CD4-positive, alpha-beta T cell treated with Interleukin-6 for 4 hours (primary cell): ENCODE data around the gene ARFGAP3.
"Not testable (repeated sequence)": the region's sequence is repeated elsewhere in the genome, so short reads cannot be mapped to it uniquely, and the experiment has no call there.

Source experiments
- DNase-seq: peaks from one replicate; pipeline ENCODE4 v3.0.0-alpha.2; 2020; ENCODE audit warnings: mixed read lengths

Gene ARFGAP3

DNA sequence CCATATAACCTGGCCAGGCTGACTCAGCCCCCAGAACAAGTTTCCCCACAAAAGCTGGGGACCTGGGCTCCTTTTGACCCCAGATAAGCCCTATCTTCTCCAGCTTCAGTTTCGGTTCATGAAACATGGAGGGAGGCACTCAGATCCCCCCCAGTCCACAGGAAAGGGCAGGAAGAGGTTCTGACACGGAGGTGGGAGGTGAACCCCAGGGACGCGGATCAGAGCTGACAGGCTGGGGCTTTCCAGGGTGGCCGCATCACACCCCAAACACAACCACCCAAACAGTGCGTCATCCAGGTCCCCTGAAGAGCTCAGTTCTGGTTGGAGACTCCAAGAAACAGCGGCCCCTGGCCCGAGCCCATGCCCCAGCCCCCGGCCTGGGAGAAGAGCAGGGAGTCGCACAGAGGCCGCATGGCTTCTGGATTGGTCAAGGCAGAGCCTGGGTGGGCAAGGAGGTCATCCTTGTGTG lies 92.1 kb downstream of the ARFGAP3 start:
- no peak for DNase-seq

DNA sequence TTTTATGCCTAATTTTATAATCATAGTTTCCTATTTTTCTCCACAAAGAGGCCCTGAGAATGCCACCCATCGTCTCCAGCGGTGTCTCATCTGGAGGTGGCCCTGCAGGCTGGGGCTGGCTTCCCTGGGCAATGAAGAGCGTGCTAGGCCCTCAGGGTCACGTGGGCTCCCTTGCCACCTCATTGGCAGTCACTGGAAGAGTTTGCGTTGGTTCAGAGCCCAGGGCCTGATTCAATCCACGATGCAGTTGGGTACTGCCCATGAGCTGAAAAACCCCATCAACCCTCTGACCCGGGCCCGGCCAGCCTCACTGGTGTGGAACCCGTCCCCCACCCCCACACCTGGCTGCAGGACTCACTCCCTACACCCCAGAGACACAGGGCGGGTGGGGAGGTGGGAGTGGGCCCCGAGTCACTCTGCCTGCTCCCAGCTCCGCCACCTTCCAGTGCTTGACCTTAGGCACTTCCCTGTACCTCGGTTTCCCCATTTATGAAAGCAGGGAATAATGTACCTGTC lies 93.0 kb downstream of the ARFGAP3 start:
- DNase-seq = no peak

DNA sequence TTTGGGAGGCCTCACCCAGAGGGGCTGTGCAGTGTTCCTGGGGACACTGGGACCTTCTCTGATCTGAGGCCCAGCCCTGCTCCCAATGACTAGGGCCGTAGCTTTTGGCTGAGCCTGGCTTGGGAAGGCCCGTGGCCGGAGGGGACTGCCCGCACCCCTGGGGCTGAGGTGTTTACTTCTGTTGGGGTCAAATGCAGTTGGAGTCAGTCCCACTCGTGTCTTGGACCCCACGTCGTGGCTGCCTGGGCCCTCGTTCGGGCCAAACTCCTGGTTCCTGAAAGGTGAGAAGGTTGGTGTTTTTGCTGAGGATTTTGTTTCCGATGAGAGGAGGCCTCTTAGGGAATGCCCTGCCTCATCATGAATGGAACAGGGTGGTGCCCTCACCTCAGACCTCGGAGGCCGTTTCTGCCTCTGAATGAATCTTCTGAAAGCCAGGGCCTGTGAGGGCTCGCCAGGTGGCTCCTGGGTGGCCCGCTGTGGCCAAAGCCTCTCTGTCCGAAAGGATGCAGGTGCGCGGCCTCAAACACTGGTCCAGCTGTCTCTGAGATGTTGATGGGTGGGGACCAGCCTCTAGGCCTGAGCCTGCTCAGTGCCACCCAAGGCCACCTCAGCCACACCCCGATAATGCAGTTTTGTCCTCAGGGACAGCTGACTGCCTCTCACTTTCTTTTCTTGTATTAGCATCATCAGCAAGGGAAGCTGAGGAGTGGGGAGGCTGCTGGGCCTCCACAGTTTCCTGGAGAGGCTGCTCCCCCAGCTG lies 96.1 kb downstream of the ARFGAP3 start:
- DNase-seq = no peak

DNA sequence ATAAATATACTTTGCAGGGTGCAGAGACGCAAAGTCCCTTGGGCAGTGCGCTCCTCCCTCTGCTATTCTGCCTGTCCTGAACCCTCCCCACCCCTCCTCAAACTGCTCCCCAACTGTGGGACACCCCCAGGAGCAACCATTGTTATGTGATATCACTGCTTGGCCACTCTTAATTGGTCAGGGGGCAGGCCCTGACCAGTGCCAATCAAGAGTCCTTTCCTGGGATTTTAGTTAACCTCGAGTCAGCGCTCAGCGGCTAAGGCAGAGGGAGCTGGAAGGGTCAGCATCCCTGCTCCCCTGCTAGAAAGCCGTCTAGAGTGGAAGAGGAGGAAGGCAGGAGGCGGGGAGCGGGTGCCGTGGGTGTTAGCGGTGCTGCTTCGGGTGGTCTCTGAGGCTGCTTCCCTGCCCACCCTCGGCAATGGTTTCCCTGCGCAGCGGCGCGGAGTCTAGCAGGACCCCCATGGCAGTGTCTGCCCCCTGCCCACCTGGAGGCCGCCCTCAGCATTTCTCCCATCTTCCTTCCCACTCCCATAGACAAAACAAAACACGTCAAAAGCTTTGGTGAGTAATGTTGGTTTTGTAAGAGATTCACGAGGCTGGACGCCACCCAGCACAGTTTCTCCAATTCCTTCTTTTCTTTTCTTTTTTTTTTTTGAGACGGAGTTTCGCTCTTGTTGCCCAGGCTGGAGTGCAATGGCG lies 98.0 kb downstream of the ARFGAP3 start:
- no peak for DNase-seq

DNA sequence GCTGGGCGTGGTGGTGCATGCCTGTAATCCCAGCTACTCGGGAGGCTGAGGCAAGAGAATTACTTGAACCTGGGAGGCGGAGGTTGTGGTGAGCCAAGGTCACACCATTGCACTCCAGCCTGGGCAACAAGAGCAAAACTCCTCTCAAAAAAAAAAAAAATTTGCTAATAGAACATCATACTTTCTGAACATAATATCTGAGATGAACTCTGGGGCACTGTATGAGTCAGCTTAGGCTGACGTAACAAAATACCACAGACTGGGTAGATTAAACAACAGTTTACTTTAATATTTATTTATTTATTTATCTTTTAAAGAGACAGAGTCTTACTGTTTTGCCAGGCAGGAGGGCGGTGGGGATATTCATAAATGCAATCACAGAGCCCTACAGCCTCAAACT lies 101.5 kb downstream of the ARFGAP3 start:
- not testable (repeated sequence) for DNase-seq

DNA sequence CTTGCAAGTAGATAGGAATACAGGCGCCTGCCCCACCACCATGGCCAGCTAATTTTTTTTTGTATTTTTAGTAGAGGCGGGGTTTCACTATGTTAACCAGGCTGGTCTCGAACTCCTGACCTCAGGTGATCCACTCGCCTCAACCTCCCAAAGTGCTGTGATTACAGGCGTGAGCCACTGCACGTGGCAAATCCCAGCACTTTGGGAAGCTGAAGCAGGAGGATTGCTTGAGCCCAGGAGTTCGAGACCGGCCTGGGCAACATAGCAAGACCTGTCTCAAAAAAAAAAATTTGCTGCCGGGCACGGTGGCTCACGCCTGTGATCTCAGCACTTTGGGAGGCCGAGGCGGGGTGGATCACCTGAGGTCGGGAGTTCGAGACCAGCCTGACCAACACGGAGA lies 102.0 kb downstream of the ARFGAP3 start:
- not testable (repeated sequence) for DNase-seq

DNA sequence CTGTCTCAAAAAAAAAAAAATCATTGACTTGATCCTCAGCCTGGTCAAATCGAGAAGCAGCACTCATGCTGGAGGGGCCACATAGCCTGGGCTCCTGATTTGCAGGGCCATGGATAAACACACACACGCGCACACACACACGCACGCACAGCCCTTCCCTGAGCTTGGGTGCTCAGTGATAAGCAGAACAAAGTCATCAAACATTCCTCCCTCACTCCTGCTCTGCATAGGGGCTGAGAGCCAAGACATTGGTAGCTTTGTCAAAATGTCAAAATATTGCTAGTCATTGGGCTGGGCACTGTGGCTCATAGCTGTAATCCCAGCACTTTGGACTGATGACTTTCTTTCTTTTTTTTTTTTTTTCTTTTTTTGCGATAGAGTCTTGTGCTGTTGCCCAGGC lies 102.4 kb downstream of the ARFGAP3 start:
- no peak for DNase-seq

DNA sequence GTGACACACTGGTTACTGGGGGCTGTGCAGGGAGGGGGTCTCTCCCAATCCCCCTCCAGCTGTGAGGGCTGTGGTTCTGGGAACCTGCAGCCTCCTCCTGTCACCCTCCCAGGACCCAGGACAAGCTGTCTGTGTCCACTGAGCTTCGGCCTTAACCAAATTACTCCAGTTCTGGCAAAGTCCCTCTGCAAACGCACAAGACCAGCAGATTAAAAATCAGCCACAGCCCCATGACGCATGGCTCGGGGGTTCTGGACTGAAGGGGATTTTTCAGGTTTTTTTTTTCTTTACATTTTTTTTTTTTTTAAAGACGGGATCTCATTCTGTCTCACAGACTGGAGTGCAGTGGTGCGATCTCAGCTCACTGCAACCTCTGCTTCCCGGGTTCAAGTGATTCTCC lies 104.2 kb downstream of the ARFGAP3 start:
- DNase-seq = no peak

DNA sequence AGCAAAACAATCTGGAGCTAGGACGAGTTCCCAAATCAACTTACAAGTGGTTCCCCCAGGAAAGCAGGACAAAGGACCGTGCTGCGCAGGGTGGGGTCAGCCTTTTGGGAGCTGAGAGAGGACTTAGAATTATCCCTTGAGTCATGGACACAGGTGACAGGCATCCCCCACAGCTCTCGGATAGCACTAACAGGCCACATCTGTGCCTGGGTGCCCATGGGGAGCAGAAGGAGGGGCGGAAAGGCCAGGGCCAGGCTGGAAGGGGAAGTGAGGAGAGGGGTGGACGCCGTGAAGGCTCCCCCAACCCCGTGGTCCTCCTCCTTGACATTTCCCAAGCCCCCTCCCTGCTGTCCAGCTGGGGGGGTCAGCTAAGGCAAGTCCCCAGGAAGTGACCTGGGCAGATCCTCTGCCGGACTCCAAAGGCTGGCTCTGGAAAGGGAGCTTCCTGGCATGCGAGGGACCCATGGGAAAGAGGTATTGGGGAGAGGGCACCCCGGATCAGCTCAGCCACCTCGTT lies 104.8 kb downstream of the ARFGAP3 start:
- no peak for DNase-seq

DNA sequence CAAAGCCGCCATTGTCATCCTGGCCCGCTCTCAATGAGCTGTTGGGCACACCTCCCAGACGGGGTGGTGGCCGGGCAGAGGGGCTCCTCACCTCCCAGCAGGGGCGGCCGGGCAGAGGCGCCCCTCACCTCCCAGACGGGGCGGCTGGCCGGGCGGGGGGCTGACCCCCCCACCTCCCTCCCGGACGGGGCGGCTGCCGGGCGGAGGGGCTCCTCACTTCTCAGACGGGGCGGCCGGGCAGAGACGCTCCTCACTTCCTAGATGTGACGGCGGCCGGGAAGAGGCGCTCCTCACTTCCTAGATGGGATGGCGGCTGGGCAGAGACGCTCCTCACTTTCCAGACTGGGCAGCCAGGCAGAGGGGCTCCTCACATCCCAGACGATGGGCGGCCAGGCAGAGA lies 106.7 kb downstream of the ARFGAP3 start:
- DNase-seq = not testable (repeated sequence)

DNA sequence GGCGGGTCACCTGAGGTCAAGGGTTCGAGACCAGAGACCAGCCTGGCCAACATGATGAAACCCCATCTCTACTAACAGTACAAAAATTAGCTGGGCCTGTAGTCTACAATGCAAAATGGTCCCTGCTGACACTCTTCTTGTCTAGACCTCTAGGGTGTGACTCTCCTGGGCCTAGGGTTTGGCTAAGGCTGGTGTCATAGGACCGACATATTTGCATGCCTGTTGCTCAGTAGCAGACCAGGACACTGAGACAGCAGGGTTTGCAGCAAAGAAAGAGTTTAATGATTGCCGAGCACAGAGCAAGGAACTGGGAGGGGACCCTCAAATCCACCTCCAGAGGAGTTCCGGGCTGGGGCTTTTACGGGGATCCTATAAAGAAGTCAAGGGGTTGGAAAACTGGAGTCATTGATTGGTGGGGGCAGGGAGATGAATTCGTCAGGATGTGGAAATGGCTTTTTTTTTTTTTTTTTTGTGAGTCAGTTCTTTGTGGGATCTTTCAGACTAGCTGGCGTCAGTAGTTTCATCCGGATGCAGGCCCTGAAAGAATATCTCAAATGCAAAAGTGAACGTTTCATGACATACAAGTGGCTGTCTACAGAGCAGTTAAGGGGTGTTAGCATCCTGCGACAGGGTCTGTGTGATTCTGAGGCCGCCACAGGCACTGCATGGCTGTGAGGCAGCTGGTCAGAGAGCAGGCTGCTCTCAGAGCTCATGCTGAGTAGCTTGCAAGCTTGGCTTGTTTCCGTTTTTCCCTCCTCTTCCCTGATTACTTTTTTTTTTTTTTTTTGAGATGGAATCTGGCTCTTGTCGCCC lies 109.2 kb downstream of the ARFGAP3 start:
- DNase-seq = no peak
